ENCODE data around the gene MRPL38. TPM values are rescaled to one million over a fixed set of nuclear protein-coding genes. Genes with fewer than 3 reads are reported as not detected.

The MRPL38 gene
- total RNA-seq, 1 donor from 2014 or later: 49.4 TPM

- TF ChIP-seq, protein P1, sequence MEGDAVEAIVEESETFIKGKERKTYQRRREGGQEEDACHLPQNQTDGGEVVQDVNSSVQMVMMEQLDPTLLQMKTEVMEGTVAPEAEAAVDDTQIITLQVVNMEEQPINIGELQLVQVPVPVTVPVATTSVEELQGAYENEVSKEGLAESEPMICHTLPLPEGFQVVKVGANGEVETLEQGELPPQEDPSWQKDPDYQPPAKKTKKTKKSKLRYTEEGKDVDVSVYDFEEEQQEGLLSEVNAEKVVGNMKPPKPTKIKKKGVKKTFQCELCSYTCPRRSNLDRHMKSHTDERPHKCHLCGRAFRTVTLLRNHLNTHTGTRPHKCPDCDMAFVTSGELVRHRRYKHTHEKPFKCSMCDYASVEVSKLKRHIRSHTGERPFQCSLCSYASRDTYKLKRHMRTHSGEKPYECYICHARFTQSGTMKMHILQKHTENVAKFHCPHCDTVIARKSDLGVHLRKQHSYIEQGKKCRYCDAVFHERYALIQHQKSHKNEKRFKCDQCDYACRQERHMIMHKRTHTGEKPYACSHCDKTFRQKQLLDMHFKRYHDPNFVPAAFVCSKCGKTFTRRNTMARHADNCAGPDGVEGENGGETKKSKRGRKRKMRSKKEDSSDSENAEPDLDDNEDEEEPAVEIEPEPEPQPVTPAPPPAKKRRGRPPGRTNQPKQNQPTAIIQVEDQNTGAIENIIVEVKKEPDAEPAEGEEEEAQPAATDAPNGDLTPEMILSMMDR (IDR thresholded peaks at IDR 0.05; ENCODE audit: insufficient read depth, low read length, poor library complexity, severe bottlenecking): no peak
- Histone ChIP-seq H3K27me3 (ENCODE audit: control insufficient read depth, insufficient read depth, low read length) (no peaks in the 10 kb centered on the region), H3K4me3 (ENCODE audit: low read depth, low read length) (no peak overlapping the region), H3K36me3 (ENCODE audit: control insufficient read depth, insufficient read depth, low read length) (no peaks in the 10 kb centered on the region)
- DNase-seq (ENCODE audit: low read depth): no peak
Observed at GRCh38 chr17:75910699-75911098, 6.0 kb upstream of the MRPL38 start.

DNA sequence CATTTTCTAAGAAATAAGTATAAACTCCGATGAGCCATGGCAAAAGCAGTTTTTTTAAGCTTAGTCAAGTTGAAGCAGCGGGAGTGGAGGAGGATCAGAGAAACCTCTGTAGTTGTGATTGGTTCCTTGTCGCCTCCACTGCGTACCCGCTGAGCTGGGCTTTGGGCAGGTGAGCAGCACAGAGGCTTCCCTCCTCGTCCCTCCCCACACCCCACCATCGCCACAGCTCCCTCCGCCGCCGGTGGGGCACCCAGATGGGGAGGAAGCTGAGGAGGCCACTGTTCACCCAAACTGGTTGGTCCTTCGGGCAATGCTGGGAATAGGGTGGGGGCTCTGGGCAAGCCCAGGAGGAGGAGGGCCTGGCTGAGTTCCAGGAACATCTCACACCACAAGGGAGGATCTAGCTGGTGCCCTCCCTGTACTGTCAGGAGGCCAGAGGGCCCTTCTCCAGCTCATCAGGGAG lies 5.2 kb upstream of the MRPL38 start:
- TF ChIP-seq, protein P1 (IDR thresholded peaks at IDR 0.05; ENCODE audit: insufficient read depth, low read length, poor library complexity, severe bottlenecking): no peak
- no peaks in the 10 kb centered on the region for H3K36me3 ChIP-seq (ENCODE audit: control insufficient read depth, insufficient read depth, low read length)
- no peak for DNase-seq (ENCODE audit: low read depth)
- no peaks in the 10 kb centered on the region for H3K27me3 ChIP-seq (ENCODE audit: control insufficient read depth, insufficient read depth, low read length)
- H3K4me3 ChIP-seq (ENCODE audit: low read depth, low read length): no peak overlapping the region

GRCh38 chr17:75909051-75909811 lies 4.5 kb upstream of the MRPL38 start:
- Histone ChIP-seq H3K4me3 (ENCODE audit: low read depth, low read length) (no peak overlapping the region), H3K36me3 (ENCODE audit: control insufficient read depth, insufficient read depth, low read length) (no peaks in the 10 kb centered on the region), H3K27me3 (ENCODE audit: control insufficient read depth, insufficient read depth, low read length) (no peaks in the 10 kb centered on the region)
- DNase-seq (ENCODE audit: low read depth): no peak
- TF ChIP-seq, protein P1 (IDR thresholded peaks at IDR 0.05; ENCODE audit: insufficient read depth, low read length, poor library complexity, severe bottlenecking): no peak

DNA sequence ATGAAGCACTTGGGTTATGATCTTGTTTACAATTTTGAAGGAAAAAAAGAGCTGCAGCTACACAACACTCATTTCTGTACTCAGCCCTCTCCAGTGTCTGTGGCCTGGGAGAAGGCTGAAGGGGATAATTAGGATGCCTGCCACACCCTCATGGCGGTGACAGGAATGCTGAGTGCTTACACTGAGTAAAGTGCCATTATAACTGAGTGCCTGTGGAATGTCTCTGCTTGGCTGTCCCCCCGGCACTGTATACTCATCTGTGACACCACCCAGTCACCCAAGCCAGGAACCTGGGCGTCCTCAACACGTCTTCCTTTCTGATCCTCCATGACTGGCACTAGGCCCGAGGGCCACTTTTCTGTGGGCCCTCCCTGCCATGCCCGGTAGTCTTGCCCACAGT lies 3.5 kb upstream of the MRPL38 start:
- Histone ChIP-seq H3K27me3 (ENCODE audit: control insufficient read depth, insufficient read depth, low read length) (no peaks in the 10 kb centered on the region), H3K4me3 (ENCODE audit: low read depth, low read length) (no peak overlapping the region), H3K36me3 (ENCODE audit: control insufficient read depth, insufficient read depth, low read length) (no peaks in the 10 kb centered on the region)
- no peak for DNase-seq (ENCODE audit: low read depth)
- TF ChIP-seq, protein P1 (IDR thresholded peaks at IDR 0.05; ENCODE audit: insufficient read depth, low read length, poor library complexity, severe bottlenecking): no peak

GRCh38 chr17:75906143-75906884 lies 1.6 kb upstream of the MRPL38 start:
- no peaks in the 10 kb centered on the region for H3K36me3 ChIP-seq (ENCODE audit: control insufficient read depth, insufficient read depth, low read length)
- DNase-seq (ENCODE audit: low read depth): no peak

More at GRCh38 chr17:75906143-75906884, 1.6 kb upstream of the MRPL38 start:
- Histone ChIP-seq H3K27me3 (ENCODE audit: control insufficient read depth, insufficient read depth, low read length) (no peaks in the 10 kb centered on the region), H3K4me3 (ENCODE audit: low read depth, low read length) (no peak overlapping the region)
- TF ChIP-seq, protein P1 (IDR thresholded peaks at IDR 0.05; ENCODE audit: insufficient read depth, low read length, poor library complexity, severe bottlenecking): no peak

Measured in kidney epithelial cell (primary cell).